Endothelial cell of umbilical vein (primary cell): ENCODE results near the gene PARD6G. TPM values are rescaled to one million over a fixed set of nuclear protein-coding genes. Genes with fewer than 3 reads are reported as not detected.

Source experiments
- BruUV-seq: library from RNA; stranded (reverse); fragments of 400-500 nt; replicated peaks from 2 replicates; lab custom pipeline; 2021; lab: Mats Ljungman, UMichigan
- CTCF ChIA-PET: fragments of 300-600, 350-600 bp; sonication (Branson Sonifier 250); formaldehyde crosslinking; loops from one replicate; lab custom pipeline; 2021; ENCODE audit warnings: antibody characterized with exemption, inconsistent platforms; lab: Charles Lee
- POLR2A ChIA-PET: fragments of 300-600, 350-600 bp; sonication (Branson Sonifier 250); formaldehyde crosslinking; loops from one replicate; lab custom pipeline; 2021; ENCODE audit warnings: antibody characterized with exemption, inconsistent platforms; lab: Charles Lee
- DNase-seq: peaks from one replicate; pipeline ENCODE4 v3.0.0-alpha.2; 2011; ENCODE audit warnings: low read depth, low spot score
- FAIRE-seq: peaks from 2 replicates; lab custom pipeline; 2011; peaks lifted over from hg19 to GRCh38; lab: Jason Lieb, UNC
- H2AFZ ChIP-seq: 2 replicates; pipeline ENCODE4 v1.6.0; 2012; ENCODE audit warnings: low read depth, low read length, control low read depth, inconsistent platforms
- H3K27ac ChIP-seq: 2 replicates; pipeline ENCODE4 v1.5.1; 2011; ENCODE audit warnings: low read depth, mild to moderate bottlenecking, control low read depth, low read length, moderate library complexity; ENCODE audit not compliant: insufficient read depth
- H3K27me3 ChIP-seq, 2 experiments: 2 replicates each; pipeline versions ENCODE4 v1.6.0 to v1.6.1; 2011; ENCODE audit warnings: low read length in 2 of 2, mixed read lengths in 1 of 2; ENCODE audit not compliant: control insufficient read depth in 2 of 2, insufficient read depth in 2 of 2
- H3K36me3 ChIP-seq, 2 experiments: 2 replicates in 1 of 2; 3 replicates in 1 of 2; pipeline ENCODE4 v1.5.1; 2011; ENCODE audit warnings: low read length in 2 of 2, mild to moderate bottlenecking in 1 of 2, moderate library complexity in 1 of 2; ENCODE audit not compliant: control insufficient read depth in 2 of 2, insufficient read depth in 2 of 2; ENCODE audit errors: extremely low read depth in 1 of 2
- H3K4me1 ChIP-seq: 3 replicates; pipeline ENCODE4 v1.5.1; 2011; ENCODE audit warnings: mild to moderate bottlenecking, low read length; ENCODE audit not compliant: control insufficient read depth, insufficient read depth; ENCODE audit errors: extremely low read depth
- H3K4me2 ChIP-seq: 2 replicates; pipeline ENCODE4 v1.6.1; 2011; ENCODE audit warnings: low read length, control low read depth, mixed read lengths; ENCODE audit not compliant: insufficient read depth
- H3K4me3 ChIP-seq, 3 experiments: fragments of 200-600 bp in 1 of 3; sonication (generic), shearing (Covaris generic) in 1 of 3; replicated peaks in 1 of 3; 2 replicates each; pipeline ENCODE4 v1.5.1; 2011 to 2016; ENCODE audit warnings: control low read depth in 3 of 3, low read length in 3 of 3, mild to moderate bottlenecking in 2 of 3, inconsistent platforms in 1 of 3, low read depth in 1 of 3, moderate library complexity in 1 of 3; ENCODE audit not compliant: insufficient read depth in 1 of 3
- H3K79me2 ChIP-seq: 2 replicates; pipeline ENCODE4 v1.6.0; 2012; ENCODE audit warnings: low read length, inconsistent platforms; ENCODE audit not compliant: control insufficient read depth, insufficient read depth
- H3K9ac ChIP-seq: replicated peaks from 2 replicates; pipeline ENCODE3; 2011; ENCODE audit warnings: low read length, control low read depth; ENCODE audit not compliant: insufficient read depth; ENCODE audit errors: extremely low read depth
- H3K9me1 ChIP-seq: replicated peaks from 3 replicates; pipeline ENCODE4 v1.6.0; 2011; ENCODE audit warnings: mild to moderate bottlenecking, low read length; ENCODE audit not compliant: control insufficient read depth, insufficient read depth; ENCODE audit errors: extremely low read depth
- H3K9me3 ChIP-seq: replicated peaks from 2 replicates; pipeline ENCODE4 v1.5.1; 2012; ENCODE audit warnings: low read length, inconsistent platforms; ENCODE audit not compliant: control insufficient read depth, insufficient read depth
- H4K20me1 ChIP-seq: replicated peaks from 2 replicates; pipeline ENCODE3; 2011; ENCODE audit warnings: mild to moderate bottlenecking, low read length; ENCODE audit not compliant: control insufficient read depth, insufficient read depth; ENCODE audit errors: extremely low read depth
- EZH2 ChIP-seq: IDR thresholded peaks from 2 replicates; pipeline ENCODE4 v1.6.1; 2012; ENCODE audit warnings: borderline replicate concordance, low read depth, mild to moderate bottlenecking, moderate library complexity, low read length, inconsistent platforms; ENCODE audit not compliant: severe bottlenecking
- FOS ChIP-seq: IDR thresholded peaks from 2 replicates; pipeline ENCODE4 v1.6.1; 2011; ENCODE audit warnings: mild to moderate bottlenecking, low read length, moderate library complexity, borderline replicate concordance; ENCODE audit not compliant: insufficient read depth
- GATA2 ChIP-seq: IDR thresholded peaks from 2 replicates; pipeline ENCODE4 v1.7.0; 2011; ENCODE audit warnings: low read depth, mild to moderate bottlenecking, moderate library complexity, mixed read lengths, low read length; ENCODE audit not compliant: insufficient read length, insufficient read depth
- JUN ChIP-seq: IDR thresholded peaks from 2 replicates; pipeline ENCODE4 v1.6.1; 2011; ENCODE audit warnings: borderline replicate concordance, low read depth; ENCODE audit not compliant: insufficient read length, insufficient read depth
- MYC ChIP-seq: IDR thresholded peaks from one replicate; pipeline ENCODE4 v1.6.1; 2011; ENCODE audit warnings: mild to moderate bottlenecking, low read depth, low read length
- POLR2A ChIP-seq: IDR thresholded peaks from 2 replicates; pipeline ENCODE4 v1.6.1; 2012; ENCODE audit warnings: low read depth, mild to moderate bottlenecking, control low read depth, low read length
- POLR2AphosphoS5 ChIP-seq: IDR thresholded peaks from 2 replicates; pipeline ENCODE4 v1.6.1; 2012; ENCODE audit warnings: low read depth, mild to moderate bottlenecking, control low read depth, low read length, moderate library complexity; ENCODE audit not compliant: insufficient read depth
- dilution Hi-C: fragments of 300-500 bp; cut with MboI; formaldehyde crosslinking; loops from one replicate; pipeline ENCODE4 v1.15.0; 2019; ENCODE audit warnings: low sequenced_read_pairs; ENCODE audit not compliant: extremely low pct_ligation_motif_present
- intact Hi-C: fragments of 100-400 bp; cut with micrococcal nuclease; formaldehyde crosslinking; loops from one replicate; pipeline ENCODE4 v1.10.0; 2022
- polyA plus RNA-seq, 4 experiments: library from polyadenylated mRNA; depleted of rRNA in 3 of 4; stranded (reverse) in 3 of 4; unstranded in 1 of 4; fragments of >200 nt; gene quantifications; 2 replicates each; pipeline versions ENCODE4 v1.2.1 to v1.2.3, GENCODE V29; 2011 to 2012; ENCODE audit warnings: missing spikeins in 1 of 4
- total RNA-seq: library from RNA; stranded (reverse); gene quantifications from 2 replicates; pipeline ENCODE4 v1.2.3, GENCODE V29; 2021
- TF ChIP-seq, protein P1 (sequence below): IDR thresholded peaks from 2 replicates; pipeline ENCODE4 v1.6.1; 2011; ENCODE audit not compliant: insufficient read depth, insufficient read length
- TF ChIP-seq, protein P2 (sequence below), 2 donors: IDR thresholded peaks; 1 replicate in 1 of 2; 2 replicates in 1 of 2; pipeline ENCODE4 v1.5.1; 2011; ENCODE audit warnings: low read length in 2 of 2, mild to moderate bottlenecking in 2 of 2, moderate library complexity in 2 of 2, control low read depth in 1 of 2, inconsistent platforms in 1 of 2, low read depth in 1 of 2; ENCODE audit not compliant: insufficient read depth in 1 of 2; ENCODE audit errors: extremely low read depth in 1 of 2

PARD6G gene
- total and polyA plus RNA-seq, 2 donors (not counting 3 experiments of a cell fraction or from before 2014, with no cell fraction given): 1.2 to 1.8 TPM

DNA sequence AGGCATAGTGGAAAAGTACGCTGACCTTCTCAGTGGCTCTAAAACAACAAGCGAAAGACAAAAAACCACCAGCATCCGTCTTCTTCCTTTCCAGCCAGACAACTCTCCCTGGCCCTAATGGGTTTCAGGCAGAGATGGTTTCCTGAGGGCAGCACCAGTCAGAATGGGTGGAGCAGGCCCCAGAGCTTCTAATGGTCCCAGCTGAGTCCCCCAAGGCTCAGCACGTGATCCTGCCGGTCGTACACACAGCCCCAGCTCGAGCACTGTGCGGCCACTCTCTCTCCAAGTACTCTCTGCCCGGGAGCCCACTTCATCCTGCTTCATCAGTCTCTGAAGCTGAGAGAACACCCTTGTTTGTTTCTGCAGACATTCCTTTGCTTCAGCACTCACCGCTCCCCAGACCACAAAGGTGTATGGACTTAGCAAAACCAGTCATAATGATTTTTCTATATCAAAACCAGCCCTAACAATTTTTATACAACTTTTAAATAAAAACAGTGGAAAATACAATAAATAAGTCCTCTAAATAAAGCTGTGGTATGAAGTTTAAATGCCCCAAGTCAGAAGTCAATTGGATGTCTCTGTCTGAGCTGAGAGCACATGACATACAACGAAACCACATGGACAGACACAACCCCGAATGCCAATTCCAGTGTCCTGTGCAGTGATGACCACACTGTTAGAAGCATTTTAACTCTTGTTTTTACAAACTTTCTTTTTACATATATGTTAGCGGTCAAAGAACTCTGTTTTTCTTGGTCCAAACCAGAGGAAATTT is 63.9 kb downstream of the PARD6G start:
- ChIA-PET CTCF (no interaction called here), POLR2A (no interaction called here)
- Histone ChIP-seq H3K27ac (no peak overlapping the region), H3K36me3 (no peaks in the 10 kb centered on the region), H2AFZ (no peak overlapping the region), H4K20me1 (no peaks in the 10 kb centered on the region), H3K27me3 (no peaks in the 10 kb centered on the region), H3K4me2 (no peak overlapping the region), H3K9me1 (no peaks in the 10 kb centered on the region), H3K79me2 (no peaks in the 10 kb centered on the region), H3K9ac (no peak overlapping the region), H3K4me3 (no peak overlapping the region), H3K9me3 (no peaks in the 10 kb centered on the region), H3K4me1 (no peaks in the 10 kb centered on the region)
- no peak for FAIRE-seq
- no peak for TF ChIP-seq FOS
- BruUV-seq: no TSS peak
- intact Hi-C loops (no loop called here), dilution Hi-C loops (no loop called here)
- no peak for DNase-seq

DNA sequence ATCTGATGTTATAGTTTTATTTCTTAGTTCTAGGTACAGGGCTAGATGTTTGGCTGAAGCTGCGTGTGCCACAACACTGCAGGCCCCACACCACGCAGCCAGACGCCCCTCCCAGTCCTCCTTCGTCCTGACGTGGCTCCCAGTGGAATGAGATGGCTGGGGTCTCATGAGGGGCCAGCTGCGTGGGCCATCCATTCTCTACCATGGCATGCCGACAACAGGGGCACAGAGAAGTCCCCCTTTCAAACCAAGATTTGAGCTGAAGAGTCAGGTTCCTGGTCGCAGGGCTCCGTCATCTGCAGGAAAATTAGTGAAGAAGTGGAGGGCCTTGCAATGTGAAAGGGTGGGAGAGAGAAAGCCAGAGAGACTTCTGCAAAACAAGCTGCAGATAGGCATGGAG is 64.5 kb downstream of the PARD6G start:
- H3K4me3 ChIP-seq: no peak overlapping the region

More for the DNA sequence above, 64.5 kb downstream of the PARD6G start:
- Histone ChIP-seq H4K20me1 (no peaks in the 10 kb centered on the region), H3K79me2 (no peaks in the 10 kb centered on the region), H3K27ac (no peak overlapping the region), H3K4me2 (no peak overlapping the region), H2AFZ (no peak overlapping the region), H3K4me1 (no peaks in the 10 kb centered on the region), H3K9me1 (no peaks in the 10 kb centered on the region), H3K9me3 (no peaks in the 10 kb centered on the region), H3K9ac (no peak overlapping the region), H3K36me3 (no peaks in the 10 kb centered on the region), H3K27me3 (no peaks in the 10 kb centered on the region)
- CTCF ChIA-PET: no interaction called here
- DNase-seq: no peak
- dilution Hi-C loops (no loop called here), intact Hi-C loops (no loop called here)
- FAIRE-seq: no peak
- POLR2A ChIA-PET: no interaction called here
- BruUV-seq: no TSS peak
- TF ChIP-seq MYC: no peak
- TF ChIP-seq, protein P1, sequence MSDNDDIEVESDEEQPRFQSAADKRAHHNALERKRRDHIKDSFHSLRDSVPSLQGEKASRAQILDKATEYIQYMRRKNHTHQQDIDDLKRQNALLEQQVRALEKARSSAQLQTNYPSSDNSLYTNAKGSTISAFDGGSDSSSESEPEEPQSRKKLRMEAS: no peak
- TF ChIP-seq FOS: no peak
- no peak for TF ChIP-seq EZH2
- no peak for TF ChIP-seq POLR2A
- no peak for TF ChIP-seq POLR2AphosphoS5
- TF ChIP-seq JUN: no peak
- TF ChIP-seq, protein P2, sequence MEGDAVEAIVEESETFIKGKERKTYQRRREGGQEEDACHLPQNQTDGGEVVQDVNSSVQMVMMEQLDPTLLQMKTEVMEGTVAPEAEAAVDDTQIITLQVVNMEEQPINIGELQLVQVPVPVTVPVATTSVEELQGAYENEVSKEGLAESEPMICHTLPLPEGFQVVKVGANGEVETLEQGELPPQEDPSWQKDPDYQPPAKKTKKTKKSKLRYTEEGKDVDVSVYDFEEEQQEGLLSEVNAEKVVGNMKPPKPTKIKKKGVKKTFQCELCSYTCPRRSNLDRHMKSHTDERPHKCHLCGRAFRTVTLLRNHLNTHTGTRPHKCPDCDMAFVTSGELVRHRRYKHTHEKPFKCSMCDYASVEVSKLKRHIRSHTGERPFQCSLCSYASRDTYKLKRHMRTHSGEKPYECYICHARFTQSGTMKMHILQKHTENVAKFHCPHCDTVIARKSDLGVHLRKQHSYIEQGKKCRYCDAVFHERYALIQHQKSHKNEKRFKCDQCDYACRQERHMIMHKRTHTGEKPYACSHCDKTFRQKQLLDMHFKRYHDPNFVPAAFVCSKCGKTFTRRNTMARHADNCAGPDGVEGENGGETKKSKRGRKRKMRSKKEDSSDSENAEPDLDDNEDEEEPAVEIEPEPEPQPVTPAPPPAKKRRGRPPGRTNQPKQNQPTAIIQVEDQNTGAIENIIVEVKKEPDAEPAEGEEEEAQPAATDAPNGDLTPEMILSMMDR (IDR thresholded peaks at IDR 0.05; ENCODE audit: extremely low read depth in 1 of 2, insufficient read depth in 1 of 2, low read depth in 1 of 2, low read length in 2 of 2): no peak
- no peak for TF ChIP-seq GATA2
